Hepatocyte (in vitro differentiated cells): ENCODE data around the gene MEGF11.

Experiments
- EZH2 ChIP-seq: fragments of 200-600 bp; sonication (generic); IDR thresholded peaks from 2 replicates; pipeline ENCODE4 v1.6.1; 2016; ENCODE audit warnings: antibody characterized with exemption, mild to moderate bottlenecking, borderline replicate concordance
- EZH2phosphoT487 ChIP-seq: fragments of 200-600 bp; sonication (generic); IDR thresholded peaks from one replicate; pipeline ENCODE4 v1.6.1; 2018; ENCODE audit warnings: antibody characterized with exemption, mild to moderate bottlenecking, low read depth, moderate library complexity; ENCODE audit not compliant: unreplicated experiment, severe bottlenecking
- TF ChIP-seq, protein P1 (sequence below): fragments of 200-600 bp; sonication (generic); IDR thresholded peaks from 2 replicates; pipeline ENCODE4 v1.5.1; 2016; ENCODE audit warnings: antibody characterized with exemption, mild to moderate bottlenecking; ENCODE audit not compliant: poor library complexity

DNA sequence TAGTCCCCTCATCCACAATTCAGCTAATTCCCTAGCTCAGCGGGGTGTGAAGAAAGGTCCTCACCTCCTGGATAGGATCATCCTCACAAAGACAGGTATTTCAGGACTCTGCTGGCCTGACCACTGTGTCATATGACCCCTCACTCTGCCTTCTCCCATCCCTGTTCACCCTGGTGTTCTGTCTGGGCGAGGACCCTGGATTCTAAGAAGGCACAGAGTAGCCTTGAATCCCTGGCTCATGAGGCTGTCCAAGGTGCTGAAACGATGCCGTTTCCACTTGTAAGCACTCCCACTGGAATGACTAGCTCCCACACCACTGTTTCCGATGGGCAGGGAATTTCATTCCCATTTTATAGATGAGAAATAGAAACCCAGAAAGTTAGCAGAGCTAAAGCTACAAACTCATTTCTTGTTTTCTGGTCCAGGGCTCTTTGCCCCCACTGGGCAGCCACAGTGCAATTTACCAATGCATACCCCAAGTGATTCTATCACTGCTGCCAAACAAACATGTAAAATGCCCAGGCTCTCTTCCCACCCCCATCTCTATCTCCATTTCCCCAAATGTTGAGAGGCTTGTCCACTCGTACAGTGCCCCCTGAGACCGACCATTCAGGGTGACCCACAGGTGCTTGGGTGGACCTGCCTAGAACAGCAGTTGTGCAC lies 301.0 kb downstream of the MEGF11 start:
- TF ChIP-seq, protein P1, sequence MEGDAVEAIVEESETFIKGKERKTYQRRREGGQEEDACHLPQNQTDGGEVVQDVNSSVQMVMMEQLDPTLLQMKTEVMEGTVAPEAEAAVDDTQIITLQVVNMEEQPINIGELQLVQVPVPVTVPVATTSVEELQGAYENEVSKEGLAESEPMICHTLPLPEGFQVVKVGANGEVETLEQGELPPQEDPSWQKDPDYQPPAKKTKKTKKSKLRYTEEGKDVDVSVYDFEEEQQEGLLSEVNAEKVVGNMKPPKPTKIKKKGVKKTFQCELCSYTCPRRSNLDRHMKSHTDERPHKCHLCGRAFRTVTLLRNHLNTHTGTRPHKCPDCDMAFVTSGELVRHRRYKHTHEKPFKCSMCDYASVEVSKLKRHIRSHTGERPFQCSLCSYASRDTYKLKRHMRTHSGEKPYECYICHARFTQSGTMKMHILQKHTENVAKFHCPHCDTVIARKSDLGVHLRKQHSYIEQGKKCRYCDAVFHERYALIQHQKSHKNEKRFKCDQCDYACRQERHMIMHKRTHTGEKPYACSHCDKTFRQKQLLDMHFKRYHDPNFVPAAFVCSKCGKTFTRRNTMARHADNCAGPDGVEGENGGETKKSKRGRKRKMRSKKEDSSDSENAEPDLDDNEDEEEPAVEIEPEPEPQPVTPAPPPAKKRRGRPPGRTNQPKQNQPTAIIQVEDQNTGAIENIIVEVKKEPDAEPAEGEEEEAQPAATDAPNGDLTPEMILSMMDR: no peak
- no peak for TF ChIP-seq EZH2
- TF ChIP-seq EZH2phosphoT487: no peak
